GM21529 (cell line): ENCODE results near the gene SLC27A3.

Experiments
- ATAC-seq: cut with Tn5 transposase; IDR thresholded peaks from one replicate; pipeline ENCODE4 v1.9.1; 2021; ENCODE audit not compliant: unreplicated experiment

Gene SLC27A3, protein sequence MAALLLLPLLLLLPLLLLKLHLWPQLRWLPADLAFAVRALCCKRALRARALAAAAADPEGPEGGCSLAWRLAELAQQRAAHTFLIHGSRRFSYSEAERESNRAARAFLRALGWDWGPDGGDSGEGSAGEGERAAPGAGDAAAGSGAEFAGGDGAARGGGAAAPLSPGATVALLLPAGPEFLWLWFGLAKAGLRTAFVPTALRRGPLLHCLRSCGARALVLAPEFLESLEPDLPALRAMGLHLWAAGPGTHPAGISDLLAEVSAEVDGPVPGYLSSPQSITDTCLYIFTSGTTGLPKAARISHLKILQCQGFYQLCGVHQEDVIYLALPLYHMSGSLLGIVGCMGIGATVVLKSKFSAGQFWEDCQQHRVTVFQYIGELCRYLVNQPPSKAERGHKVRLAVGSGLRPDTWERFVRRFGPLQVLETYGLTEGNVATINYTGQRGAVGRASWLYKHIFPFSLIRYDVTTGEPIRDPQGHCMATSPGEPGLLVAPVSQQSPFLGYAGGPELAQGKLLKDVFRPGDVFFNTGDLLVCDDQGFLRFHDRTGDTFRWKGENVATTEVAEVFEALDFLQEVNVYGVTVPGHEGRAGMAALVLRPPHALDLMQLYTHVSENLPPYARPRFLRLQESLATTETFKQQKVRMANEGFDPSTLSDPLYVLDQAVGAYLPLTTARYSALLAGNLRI

DNA sequence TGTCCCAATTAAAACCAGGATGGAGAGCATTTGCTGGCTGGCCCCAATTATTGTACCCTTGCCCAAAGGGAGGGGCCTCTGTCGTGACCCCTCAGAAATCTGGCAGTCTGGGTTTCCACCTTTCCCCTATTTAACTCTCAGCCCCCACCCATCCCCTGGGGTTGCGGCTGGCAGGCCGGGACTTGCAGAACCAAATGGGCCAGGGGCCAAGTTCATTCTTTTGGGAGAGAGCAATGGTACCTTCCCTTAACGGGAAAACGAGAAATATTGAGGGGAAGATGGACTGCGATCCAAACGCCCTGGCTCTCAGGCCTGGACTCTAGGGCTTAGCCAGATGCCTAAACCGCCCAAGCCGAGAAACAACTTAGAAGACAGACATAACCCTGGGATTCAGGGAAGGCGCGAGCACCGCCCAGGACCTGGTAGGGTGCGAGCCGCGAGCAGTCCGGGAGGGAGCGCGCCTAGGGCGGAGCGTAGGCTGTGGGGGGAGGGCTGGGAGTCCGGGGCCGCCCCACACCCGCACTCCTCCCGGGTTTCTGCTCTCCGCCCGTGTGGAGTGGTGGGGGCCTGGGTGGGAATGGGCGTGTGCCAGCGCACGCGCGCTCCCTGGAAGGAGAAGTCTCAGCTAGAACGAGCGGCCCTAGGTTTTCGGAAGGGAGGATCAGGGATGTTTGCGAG, at the start of gene SLC27A3:
SLC27A3 (plus strand) TSS at position 628 of the 678 bp plus-strand sequence. CDS start 91 bp downstream, outside the sequence.
- peak; percentile 30 for ATAC-seq

DNA sequence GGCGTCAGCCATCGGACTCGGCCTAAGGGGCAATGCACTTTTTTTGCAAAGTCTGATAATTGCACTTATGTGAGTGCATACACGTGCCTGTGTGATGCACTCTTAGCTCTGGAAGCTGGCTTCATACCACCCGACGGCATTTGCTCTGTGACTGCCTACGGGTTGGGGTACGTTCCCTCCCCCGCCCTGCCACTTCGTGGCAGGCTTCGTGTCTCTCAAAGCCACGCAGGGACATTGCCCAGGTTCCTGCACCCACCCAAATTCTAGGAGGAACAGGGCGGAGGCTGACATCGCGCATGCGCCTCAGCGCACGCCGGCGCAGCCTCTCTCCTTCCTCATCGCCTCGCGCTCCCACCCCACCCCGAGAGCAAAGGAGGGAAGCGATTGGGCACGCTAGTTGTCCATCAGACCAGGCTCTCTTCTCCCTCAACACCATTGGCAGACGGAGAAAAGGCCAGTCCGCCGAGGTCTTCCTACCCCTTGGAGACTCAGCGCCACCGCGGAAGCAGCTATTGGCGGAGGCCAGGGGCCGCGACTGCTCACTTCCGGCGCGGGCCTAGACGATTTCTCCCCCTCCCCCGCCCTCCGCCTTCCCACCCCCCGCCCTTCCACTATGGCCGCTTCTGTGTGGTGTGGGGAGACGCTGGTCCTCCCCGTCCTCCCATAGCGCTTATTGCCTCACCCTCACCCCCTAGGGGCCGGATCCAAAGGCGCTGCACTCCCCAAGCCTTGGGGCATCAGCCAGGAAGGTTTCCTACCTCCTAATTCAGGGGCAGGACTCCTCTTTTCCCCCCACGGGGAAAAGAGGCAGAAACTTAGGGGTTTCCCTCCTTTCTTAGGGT, 47.5 kb upstream of the SLC27A3 start, which contains the start of gene INTS3:
INTS3 (plus strand) TSS at position 588 of the 842 bp plus-strand sequence. CDS start 585 bp downstream, outside the sequence.
- peak; percentile 94 for ATAC-seq

DNA sequence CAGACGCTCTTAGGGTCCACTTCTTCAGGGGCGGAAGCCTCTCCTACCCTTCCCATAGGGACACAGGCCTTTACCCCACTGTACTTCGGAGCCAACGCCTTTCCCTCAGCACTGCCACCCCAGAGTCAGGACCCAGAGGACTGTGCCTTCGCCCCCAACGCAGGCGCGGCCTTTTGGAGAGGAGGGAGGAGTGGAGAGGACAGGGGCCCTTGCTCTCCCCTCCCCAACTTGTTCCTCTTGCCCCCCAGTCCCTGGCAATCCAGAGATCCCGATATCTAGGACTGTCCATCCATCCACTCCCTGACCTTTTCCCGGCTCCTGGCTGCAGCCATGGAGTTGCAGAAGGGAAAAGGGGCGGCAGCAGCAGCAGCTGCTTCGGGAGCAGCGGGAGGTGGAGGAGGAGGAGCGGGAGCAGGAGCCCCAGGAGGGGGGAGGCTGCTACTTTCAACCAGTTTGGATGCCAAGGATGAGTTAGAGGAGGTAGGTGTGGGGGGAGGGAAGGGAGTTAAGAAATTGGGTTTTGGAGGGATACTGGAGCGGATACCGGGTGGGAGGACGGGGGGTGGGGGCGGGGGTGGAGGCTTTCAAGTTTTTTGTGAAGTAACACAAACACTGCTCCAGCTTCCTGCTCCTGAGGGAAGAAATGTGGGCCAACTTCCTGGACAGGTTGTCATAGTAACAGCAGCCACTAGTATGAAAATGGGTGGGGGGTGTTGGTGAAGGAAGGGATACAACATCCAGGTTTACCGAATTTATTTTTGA, 46.7 kb upstream of the SLC27A3 start:
- ATAC-seq, result no peak

DNA sequence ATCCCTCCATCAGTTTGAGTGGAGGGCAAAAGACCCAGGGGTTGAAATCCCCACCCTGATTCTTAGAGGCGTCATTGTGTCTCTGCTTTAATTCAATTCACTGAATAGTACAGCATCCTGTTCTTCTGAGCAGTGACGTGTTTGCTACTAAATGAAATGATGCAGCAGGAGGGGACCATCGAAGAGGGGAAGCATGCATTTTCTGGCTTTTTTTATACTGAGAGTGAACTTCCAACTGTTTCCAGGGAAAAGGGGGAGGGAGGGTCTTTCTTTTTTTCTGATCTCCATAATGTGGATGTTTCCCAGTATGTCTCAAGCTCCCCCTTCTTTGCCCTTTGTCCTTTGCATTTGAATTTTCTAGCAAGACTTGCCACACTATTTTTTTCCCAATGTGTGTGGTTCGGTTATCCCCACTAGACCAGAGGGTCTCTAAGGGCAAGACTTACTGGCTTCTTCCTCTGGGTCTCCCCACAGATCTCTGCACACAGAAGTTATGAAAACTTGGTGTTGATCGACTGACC, 44.7 kb upstream of the SLC27A3 start:
- ATAC-seq, result no peak

DNA sequence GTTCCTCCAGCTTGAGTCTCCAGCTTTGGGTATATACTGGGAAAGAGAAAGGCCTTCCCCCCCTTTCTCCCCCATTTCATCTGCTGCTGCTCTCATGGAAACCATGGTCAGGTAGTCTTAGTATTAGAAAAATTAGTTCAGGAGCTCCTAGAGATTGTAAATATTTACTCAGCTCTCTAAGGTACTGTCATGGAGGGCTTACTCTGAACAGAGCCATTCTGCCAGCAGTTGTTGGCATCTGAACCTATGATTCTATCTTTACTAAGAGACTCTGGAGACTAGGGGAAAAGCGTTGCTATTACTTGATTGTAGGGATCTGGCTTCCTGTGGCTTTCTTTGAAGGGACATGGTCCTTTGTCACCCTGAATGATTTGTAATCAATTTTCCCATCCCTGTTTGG, 41.2 kb upstream of the SLC27A3 start:
- ATAC-seq, result no peak

DNA sequence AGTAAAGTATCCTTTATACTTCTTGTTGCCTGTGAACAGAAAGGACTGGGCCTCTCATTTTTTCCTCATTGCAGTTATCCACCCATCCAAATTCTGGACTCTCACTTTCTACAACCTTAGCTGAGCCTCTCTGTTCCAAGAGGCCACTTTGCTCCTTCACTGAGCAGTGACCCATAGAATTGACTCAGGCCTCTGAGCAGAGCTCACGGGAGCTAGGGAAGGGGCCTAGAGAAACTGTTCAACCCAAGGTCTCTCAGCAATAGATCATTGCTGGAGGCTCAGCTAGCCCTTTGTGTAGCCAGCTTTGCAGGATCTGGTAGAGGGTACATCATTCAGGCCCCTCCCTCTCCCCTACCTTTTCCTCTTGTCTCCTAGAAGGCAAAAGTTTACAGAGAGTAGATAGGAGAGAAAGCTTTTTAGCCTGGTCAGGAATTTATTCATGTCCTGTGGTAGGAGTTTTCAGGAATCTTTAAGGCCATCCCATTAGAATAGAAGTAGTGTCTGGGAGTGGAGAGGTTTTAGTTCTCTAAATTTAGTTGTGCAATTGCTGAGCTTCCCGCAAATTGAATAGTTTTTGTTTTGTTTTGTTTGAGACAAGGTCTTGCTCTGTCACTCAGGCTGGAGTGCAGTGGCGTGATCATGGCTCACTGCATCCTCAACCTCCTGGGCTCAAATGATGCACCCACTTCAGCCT, 40.7 kb upstream of the SLC27A3 start:
- ATAC-seq, result no peak

DNA sequence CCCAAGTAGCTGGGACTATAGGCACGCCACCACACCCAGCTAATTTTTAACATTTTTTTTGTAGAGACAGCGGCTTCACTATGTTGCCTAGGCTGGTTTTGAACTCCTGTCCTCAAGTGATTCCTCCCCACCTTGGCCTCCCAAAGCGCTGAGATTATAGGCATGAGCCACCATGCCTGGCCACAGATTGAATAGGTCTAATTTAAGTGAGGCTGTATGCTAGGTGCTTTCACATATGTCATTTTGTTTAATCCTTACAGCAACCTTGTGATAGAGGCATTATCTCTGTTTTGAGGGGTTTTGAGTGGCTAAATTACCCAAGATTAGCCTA, 40.2 kb upstream of the SLC27A3 start:
- ATAC-seq, result no peak

DNA sequence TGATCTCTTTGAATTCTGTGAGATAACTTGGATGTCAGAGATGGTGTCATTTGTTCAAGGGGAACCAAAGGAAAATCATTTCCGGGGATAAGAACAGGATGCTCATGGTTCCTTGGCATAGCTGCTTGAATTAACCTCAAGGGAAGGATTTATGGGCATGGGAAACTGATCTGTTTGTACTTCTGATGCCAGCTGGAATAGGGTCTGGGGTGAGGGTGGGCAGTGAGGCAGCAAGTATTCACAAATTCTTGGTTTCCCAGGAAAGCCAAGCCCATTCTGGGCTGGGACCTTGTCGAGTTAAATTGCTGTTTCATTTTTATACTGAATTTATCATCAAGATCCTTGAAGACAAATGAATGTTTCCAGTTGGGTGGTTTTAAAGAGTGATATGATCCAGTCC, 33.2 kb upstream of the SLC27A3 start:
- ATAC-seq, result no peak

DNA sequence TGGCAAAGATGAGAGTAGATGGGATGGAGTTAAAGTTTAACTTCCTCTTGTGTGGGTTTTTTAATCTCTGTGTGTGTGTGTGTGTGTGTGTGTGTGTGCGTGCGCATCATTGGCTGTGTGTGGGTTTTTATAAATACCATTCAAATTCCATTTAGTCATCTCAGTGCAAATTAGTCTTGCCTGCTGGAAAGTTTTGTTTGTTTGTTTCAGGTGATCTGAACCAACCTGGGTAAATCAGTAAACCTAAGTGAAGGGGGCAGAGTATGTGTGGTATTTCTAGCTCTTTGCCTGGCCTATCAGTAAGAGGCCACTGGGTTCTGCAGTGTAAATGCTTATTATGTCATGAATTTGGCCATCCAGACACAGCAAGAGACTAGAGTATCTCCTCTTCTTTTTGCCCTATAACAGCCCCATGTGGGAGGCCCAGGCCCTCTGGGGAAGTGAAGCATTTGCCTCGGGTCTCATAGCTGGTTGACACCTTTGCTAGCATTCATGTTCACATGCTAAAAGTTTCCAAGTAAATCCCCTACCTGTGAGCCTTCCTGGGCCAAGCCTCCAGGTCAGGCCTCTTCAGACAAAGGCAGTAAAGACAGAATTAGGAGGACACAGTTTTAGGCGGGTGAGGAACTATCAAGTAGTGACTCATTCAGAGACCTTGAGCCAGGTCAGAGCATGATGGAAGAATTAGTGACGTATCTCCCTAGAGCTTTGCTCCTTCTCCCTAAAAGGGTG, 32.6 kb upstream of the SLC27A3 start:
- peak; percentile 60 for ATAC-seq

DNA sequence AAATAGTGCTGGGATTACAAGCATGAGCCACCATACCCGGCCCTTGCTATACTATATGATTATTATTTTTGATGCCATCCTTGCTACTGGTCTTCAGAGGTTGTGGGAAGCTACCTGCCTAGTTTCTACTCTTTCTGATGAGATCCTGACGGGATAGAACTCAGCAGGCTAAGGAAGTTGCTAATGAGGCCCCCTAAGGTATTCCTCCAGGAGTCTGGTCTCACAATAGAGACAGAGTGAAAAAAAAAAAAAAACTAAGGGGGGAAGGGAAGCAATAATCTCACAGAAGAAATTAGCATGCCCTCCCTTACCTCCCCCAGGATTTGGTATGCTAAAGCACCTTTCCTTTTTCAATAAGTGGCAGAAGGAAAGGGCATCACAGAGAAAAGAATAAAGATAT, 29.8 kb upstream of the SLC27A3 start:
- ATAC-seq, result no peak

DNA sequence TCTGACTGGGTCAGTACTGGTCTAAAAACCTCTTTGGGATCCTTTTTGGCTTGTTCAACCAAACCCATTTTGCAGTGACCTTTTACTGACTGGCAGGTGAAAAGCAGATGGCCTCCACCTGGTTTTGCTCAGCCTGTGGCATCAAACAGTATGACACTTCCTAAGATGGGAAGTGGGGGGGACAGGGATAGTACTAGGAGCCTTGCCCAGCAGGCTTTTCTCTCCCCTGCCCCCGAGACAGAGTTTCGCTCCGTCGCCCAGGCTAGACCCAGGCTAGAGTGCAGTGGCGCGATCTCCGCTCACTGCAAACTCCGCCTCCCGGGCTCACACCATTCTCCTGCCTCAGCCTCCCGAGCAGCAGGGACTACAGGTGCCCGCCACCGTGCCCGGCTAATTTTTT, 29.0 kb upstream of the SLC27A3 start:
- ATAC-seq, result no peak

DNA sequence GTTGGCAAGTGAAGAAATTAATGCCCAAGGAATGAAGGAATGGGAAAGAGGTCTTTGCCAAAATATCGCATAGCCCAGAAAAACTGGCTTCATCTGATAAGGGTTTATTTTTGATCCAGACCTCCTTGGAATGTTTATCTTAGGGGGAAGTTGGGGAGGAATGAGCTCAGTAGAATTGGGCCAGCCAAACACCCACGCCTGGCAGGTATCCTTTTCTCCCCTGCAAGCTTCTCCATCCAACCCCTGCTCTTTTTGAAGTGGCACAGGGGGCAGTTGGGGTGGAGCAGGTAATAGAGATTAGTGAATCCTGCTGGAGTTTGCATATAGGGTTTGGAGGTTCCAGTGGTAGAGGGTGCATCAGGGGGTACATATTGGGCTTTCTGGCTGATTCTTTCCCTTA, 26.3 kb upstream of the SLC27A3 start:
- ATAC-seq, result no peak

DNA sequence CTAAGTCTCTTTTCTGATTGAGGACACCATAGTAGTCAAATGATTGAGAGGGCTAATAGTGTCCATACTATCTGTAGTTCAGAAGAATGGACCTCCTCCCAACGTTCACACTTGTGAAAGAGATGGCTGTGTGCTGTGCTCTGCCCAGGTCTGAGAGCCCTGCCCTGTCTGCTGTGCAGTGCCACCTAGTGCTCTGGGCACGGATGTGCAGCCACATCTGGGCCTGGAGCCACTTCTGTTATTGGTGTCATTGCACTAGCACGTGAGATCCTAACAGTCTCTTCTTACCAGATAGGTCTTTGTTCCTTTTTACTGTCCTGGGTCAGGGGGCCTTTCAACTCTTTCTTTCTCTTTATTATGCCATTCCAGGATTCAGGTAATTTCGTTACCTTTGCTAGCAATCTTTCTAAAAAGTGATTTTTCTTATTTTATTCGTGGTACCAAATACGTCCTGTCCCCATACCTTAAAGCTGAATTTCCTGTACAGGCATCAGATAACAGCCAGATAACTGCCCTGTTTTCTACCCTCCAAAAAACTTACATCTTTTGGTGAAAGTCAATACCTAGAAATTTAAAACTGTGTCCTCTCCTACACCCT, 25.7 kb upstream of the SLC27A3 start:
- ATAC-seq, result peak; percentile 88

DNA sequence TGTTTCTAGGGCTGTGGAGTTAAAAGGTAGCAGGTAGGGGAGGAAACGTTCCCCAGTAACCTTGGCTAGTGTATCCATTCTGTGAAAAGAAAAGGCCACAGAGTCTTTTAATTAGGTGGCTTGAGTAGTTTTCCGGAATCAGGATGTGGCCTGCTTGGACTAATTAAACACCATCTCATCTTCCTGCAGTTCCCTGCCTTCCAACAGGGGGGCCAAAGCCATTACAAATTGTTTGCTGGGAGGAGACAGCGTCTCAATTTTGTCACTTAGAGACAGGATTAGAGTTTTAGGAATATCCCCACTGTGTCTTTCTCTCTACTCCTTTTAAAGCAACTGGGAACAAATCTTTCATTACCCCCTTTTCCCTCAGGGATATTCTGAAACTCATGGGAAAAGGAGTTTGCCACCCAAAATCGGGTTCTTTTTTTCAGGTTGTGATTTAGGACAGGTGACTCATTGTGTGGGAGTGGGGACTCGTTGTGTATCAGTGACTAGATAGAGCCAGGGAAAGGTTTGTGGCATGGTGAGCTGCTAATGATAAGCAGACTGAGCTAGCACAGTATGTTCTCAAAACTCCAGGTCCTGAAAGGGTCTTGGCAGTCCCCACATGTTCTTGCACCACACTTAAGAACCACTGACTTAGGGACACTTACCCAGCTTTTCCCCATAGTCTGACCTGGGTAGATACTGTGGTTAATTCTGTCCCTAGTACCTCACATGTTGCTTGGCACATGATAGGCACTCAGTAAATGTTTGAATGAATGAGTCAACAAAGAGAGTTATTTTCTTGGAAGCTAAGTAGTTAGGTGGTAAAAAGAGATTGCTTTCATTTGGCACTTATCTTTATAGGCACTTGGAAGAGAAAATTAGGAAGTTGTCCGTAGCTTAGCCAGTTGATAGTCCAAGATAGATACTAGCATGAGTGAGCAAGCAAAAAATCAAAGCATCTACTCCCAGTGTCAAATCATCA, 24.9 kb upstream of the SLC27A3 start:
- no peak for ATAC-seq

DNA sequence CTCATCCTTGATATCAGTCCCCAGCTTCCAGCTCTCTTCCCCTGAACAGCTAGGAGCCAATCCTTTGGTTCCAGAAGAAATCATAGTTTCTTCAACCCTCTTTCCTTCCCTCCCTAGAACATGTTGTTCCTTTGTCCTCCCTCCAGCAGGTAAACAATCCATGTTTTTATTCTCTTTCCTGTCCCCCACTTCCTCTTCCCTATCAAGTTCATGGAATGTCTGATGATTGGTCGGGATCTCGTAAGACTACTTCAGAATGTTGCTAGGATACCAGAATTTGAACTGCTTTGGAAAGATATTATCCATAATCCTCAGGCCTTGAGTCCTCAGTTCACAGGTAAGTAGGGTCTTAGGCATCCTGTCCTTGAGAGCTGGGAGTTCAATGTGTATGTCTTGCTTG, 23.1 kb upstream of the SLC27A3 start:
- ATAC-seq, result no peak

DNA sequence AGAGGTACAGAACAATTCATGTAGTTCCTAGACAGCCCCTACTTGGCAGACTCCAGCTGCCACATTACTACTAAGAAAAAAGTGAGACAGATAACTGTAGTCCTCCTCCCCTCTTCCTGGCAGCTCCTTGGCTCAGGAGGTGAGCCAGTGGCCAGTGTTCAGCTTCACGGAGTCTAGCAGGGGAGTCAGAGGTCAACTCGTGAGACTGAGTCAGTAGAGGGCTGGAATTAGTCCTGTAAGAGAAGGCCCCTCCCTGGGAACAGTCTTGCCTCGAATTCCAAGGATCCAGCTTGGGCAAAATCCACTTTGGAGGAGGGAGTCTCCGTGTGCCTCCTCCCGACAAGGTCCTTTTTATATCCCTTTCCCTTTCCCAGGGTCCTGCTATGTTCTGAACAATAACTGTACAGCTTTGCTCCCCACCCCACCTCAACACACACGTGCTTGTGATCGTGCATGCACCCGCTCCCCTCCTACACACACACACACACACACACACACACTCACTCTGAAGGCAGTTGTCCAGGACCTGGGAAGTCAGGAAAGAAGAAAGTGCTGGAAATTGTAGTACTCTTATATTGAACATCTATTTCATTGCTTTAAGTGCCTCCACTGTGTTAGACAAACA, 22.5 kb upstream of the SLC27A3 start:
- no peak for ATAC-seq

DNA sequence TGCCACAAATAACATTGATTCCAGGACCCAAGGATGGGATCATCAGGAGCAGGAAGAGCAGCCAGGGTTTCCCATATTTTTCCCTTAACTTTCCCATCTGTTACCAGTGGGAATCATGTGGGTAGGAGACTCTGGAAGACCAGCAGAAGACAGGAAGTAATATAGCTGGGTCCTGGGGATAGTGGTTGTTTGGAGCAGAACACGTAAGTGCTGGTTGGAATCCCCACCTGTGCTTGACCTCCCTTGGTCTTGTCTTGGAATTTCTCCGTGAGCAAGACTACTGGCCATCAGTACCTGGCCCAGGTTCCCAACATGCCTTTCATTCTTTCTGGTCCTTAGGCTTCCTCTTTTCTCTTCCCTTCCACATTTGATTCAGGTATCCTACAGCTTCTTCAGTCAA, 20.9 kb upstream of the SLC27A3 start:
- no peak for ATAC-seq
